Measurements from ENCODE around the gene MKKS. TPM values are rescaled to one million over a fixed set of nuclear protein-coding genes. Genes with fewer than 3 reads are reported as not detected.

The MKKS gene
- total RNA-seq: 1 to 10 TPM; 2.2 to 6.4 TPM

DNA sequence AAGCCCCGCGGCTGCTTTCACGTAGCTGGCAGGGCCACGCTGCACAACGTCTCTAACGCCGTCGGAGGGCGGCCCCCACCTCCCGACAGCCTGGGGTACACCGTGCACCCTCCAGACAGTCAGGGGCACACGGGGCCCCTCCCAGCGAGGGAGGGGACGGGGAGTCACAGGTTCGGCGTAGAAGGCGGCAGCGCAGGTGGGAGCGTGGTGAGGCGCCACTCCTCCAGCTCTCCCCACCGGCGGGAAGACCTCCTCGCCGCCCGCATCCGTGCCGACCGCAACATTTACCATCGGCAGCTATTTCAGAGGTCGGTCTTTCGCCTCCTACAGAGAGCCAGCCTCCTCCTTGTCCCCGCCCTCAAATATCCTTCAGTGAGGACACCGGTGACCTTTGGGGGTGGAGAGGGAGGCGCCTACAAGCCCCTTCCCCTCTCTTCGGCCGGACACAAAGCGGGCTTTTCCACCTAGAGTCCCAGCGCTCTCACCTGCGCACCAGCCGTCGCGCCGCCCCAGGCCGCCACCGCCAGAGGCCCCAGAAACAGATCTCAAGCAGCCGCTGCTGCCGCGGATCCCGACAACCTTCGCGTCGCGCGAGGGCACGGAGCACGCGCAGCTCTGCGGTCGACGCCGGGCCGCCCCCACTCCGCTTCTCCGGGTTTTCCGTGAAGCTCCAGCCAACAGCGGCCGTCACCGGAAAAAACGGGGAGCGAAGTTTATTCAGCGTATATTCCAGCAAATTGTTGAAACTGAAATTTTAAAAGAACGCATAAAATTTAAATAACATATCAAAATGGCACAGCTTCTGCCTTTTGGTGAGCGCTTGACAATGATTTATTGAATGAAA lies at the start of gene MKKS:
Gene MKKS, minus strand, starts transcription at position 600 of the 844 bp plus-strand sequence. CDS start 20,708 bp downstream, outside the sequence.
- Mint-ChIP-seq H3K9me3 (no peaks in the 10 kb centered on the region), H3K36me3 (peaks cover 0 to 18% of the 10 kb centered on the region in 2 donors), H3K27ac (peak within 1 kb of the TSS; percentile 95 to 97)
- ATAC-seq (peak; percentile 73 to 76), DNase-seq (ENCODE audit: low spot score in 2 of 2) (peak; percentile 80 to 81)

DNA sequence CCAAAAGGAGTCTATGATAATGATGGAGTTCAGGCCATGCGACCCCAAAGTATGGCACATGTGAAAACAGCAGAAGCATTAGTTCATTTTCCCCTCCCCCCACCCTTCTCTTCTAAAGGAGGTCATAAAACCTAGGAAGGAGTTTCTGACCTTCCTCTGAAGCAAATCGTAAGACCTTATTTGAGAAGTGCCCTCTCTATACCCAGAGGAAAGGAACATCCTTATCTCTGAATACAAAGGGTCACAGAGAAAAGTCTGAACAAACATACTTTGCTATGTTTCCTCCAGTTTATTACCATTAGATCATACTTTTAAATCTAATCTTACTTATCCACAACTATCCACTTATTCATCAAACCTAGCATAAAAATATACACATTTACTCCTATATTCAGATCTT lies 49.7 kb upstream of the MKKS start:
- ATAC-seq (no peak), DNase-seq (ENCODE audit: low spot score in 2 of 2) (no peak)
- Mint-ChIP-seq H3K36me3 (no peaks in the 10 kb centered on the region), H3K9me3 (no peaks in the 10 kb centered on the region), H3K27ac (no peak overlapping the region)

DNA sequence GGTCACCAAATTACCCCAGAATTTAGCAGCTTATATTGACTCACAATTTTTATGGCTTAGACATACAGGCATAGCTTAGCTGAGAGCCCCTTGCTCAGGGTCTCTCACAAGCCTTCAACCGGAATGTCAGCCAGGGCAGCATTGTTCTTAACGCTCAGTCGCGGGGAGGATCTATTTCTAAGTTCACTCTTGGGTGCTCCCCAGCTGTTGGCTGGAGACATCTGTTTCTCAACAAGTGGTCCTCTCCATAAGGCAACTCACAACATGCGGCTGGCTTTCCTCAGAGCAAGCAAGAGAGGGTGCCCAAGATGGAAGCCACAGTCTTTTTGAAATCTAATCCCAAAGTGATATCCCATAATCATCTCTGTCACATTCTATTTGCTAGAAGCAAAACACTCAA lies 47.7 kb upstream of the MKKS start:
- Mint-ChIP-seq H3K9me3 (no peaks in the 10 kb centered on the region), H3K36me3 (no peaks in the 10 kb centered on the region), H3K27ac (no peak overlapping the region)
- DNase-seq (ENCODE audit: low spot score in 2 of 2) (no peak), ATAC-seq (no peak)

GRCh38 chr20:10478930-10479329 lies 44.9 kb upstream of the MKKS start:
- no peaks in the 10 kb centered on the region for H3K36me3 Mint-ChIP-seq

GRCh38 chr20:10478205-10478604 lies 44.2 kb upstream of the MKKS start:
- H3K36me3 Mint-ChIP-seq: no peaks in the 10 kb centered on the region
- H3K27ac Mint-ChIP-seq: no peak overlapping the region
- peak in 1 of 2 donors; percentile 61 for ATAC-seq
- H3K9me3 Mint-ChIP-seq: no peaks in the 10 kb centered on the region
- no peak for DNase-seq (ENCODE audit: low spot score in 2 of 2)

More at GRCh38 chr20:10478930-10479329, 44.9 kb upstream of the MKKS start:
- DNase-seq (ENCODE audit: low spot score in 2 of 2): no peak
- Mint-ChIP-seq H3K27ac (no peak overlapping the region), H3K9me3 (no peaks in the 10 kb centered on the region)
- ATAC-seq: no peak

- Mint-ChIP-seq H3K27ac (no peak overlapping the region), H3K36me3 (peaks cover 0 to 4% of the 10 kb centered on the region in 2 donors), H3K9me3 (no peaks in the 10 kb centered on the region)
- ATAC-seq: no peak
- DNase-seq (ENCODE audit: low spot score in 2 of 2): no peak
Observed at GRCh38 chr20:10476319-10476724, 42.3 kb upstream of the MKKS start.

GRCh38 chr20:10475225-10475624 lies 41.2 kb upstream of the MKKS start:
- DNase-seq (ENCODE audit: low spot score in 2 of 2): no peak
- H3K27ac Mint-ChIP-seq: no peak overlapping the region
- no peak for ATAC-seq
- no peaks in the 10 kb centered on the region for H3K9me3 Mint-ChIP-seq
- peaks cover 0 to 9% of the 10 kb centered on the region in 2 donors for H3K36me3 Mint-ChIP-seq

GRCh38 chr20:10474606-10475184 lies 40.7 kb upstream of the MKKS start:
- no peak for ATAC-seq
- H3K36me3 Mint-ChIP-seq: peaks cover 0 to 9% of the 10 kb centered on the region in 2 donors

GRCh38 chr20:10472871-10473270 lies 38.8 kb upstream of the MKKS start:
- DNase-seq (ENCODE audit: low spot score in 2 of 2) (no peak), ATAC-seq (no peak)
- Mint-ChIP-seq H3K36me3 (peaks cover 0 to 9% of the 10 kb centered on the region in 2 donors), H3K9me3 (no peaks in the 10 kb centered on the region), H3K27ac (no peak overlapping the region)

More at GRCh38 chr20:10474606-10475184, 40.7 kb upstream of the MKKS start:
- Mint-ChIP-seq H3K9me3 (no peaks in the 10 kb centered on the region), H3K27ac (no peak overlapping the region)
- no peak for DNase-seq (ENCODE audit: low spot score in 2 of 2)

- peaks cover 0 to 9% of the 10 kb centered on the region in 2 donors for H3K36me3 Mint-ChIP-seq
Observed at GRCh38 chr20:10470276-10470675, 36.3 kb upstream of the MKKS start.

GRCh38 chr20:10469599-10469998 lies 35.6 kb upstream of the MKKS start:
- ATAC-seq: peak in 1 of 2 donors; percentile 32
- no peaks in the 10 kb centered on the region for H3K9me3 Mint-ChIP-seq
- peaks cover 0 to 13% of the 10 kb centered on the region in 2 donors for H3K36me3 Mint-ChIP-seq
- no peak for DNase-seq (ENCODE audit: low spot score in 2 of 2)
- no peak overlapping the region for H3K27ac Mint-ChIP-seq

More at GRCh38 chr20:10470276-10470675, 36.3 kb upstream of the MKKS start:
- no peak for DNase-seq (ENCODE audit: low spot score in 2 of 2)
- Mint-ChIP-seq H3K9me3 (no peaks in the 10 kb centered on the region), H3K27ac (no peak overlapping the region)
- ATAC-seq: no peak

- DNase-seq (ENCODE audit: low spot score in 2 of 2) (no peak), ATAC-seq (no peak)
- peaks cover under 1 to 13% of the 10 kb centered on the region in 2 donors for H3K36me3 Mint-ChIP-seq
- H3K9me3 Mint-ChIP-seq: no peaks in the 10 kb centered on the region
- no peak overlapping the region for H3K27ac Mint-ChIP-seq
Observed at GRCh38 chr20:10469056-10469455, 35.0 kb upstream of the MKKS start.

DNA sequence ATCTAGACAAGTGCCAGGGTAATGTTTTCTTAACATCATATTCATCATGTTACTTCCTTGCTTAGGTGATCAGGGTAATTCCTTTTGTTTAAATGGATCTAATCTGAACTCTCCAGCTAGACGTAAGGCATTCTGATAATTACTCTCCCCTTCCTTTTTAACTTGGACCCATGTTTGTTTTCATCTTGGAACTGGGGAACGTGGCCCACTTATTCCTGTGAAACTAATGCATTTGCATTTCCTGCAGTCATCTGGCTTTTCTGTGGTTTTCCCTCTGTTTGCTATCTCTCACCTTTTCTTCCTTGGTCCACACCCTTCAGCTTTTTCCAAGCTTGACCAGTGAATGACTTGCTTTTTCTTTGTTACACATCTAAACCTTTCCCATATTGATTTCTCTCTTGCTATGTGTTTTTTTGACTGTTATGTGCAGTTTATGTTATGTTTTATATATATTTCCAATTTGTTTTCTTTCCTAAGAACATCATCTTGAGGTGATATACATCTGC lies 34.4 kb upstream of the MKKS start:
- DNase-seq (ENCODE audit: low spot score in 2 of 2) (no peak), ATAC-seq (no peak)
- peak overlapping the region in 1 of 2 donors; percentile 18 for H3K27ac Mint-ChIP-seq
- H3K9me3 Mint-ChIP-seq: no peaks in the 10 kb centered on the region
- peaks cover 6 to 18% of the 10 kb centered on the region in 2 donors for H3K36me3 Mint-ChIP-seq

DNA sequence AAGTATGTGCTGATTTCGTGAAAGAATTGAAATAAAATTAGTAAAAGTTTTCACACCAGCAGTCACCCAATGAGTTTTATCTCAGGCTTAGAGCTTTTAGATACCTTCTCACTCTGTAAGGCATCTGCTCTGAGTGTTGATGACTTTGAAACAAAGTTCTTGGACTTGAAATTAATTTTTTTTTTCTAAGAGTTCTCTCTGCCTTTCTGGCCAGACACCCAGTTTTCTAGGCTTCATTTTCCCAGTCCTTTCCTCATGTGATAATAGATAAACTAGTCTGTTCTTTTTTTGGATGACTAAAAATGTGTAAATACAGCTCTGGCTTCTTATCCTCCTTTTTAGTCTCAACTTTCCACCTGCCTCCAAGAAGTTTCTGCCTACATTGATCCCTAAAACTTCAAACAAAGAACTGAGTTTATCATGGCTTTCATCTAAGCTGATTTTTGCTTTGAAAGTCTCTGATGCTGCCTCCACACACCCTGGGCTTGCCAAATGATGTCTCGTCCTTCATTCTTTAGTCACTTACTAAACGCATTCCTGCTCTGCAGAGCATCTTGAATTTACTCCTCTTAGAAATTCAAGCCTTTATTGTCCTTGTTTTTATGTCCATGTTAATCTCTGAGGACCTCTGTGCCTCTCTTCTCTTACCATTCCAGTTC lies 33.8 kb upstream of the MKKS start:
- Mint-ChIP-seq H3K9me3 (no peaks in the 10 kb centered on the region), H3K27ac (peak overlapping the region in 1 of 2 donors; percentile 18), H3K36me3 (peaks cover 12 to 24% of the 10 kb centered on the region in 2 donors)
- ATAC-seq: no peak
- DNase-seq (ENCODE audit: low spot score in 2 of 2): no peak

DNA sequence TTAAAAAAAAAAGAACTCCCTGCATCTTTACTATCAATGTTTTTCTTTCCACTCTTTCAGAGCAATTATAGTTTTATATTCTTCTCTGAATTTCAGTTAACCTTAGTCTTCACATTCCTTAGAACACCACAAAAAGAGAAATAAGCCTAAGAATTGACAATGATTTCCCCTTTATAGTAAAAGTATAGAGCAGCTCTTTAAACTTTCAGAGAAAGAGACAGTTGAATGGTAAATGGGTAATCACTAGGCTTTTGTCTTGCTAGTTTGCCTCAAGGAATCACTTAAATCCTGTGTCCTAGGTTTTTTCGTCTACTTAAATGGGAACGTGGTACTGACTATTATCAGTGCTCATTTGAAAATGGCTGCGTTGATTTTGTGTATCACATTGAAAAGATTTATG lies 32.8 kb upstream of the MKKS start:
- DNase-seq (ENCODE audit: low spot score in 2 of 2) (no peak), ATAC-seq (no peak)
- H3K27ac Mint-ChIP-seq: no peak overlapping the region
- H3K36me3 Mint-ChIP-seq: peaks cover 21 to 28% of the 10 kb centered on the region in 2 donors
- H3K9me3 Mint-ChIP-seq: no peaks in the 10 kb centered on the region

GRCh38 chr20:10466325-10466724 lies 32.3 kb upstream of the MKKS start:
- Mint-ChIP-seq H3K27ac (no peak overlapping the region), H3K36me3 (peaks cover 23 to 27% of the 10 kb centered on the region in 2 donors), H3K9me3 (no peaks in the 10 kb centered on the region)
- no peak for DNase-seq (ENCODE audit: low spot score in 2 of 2)
- no peak for ATAC-seq

GRCh38 chr20:10465135-10465534 lies 31.1 kb upstream of the MKKS start:
- ATAC-seq (no peak), DNase-seq (ENCODE audit: low spot score in 2 of 2) (no peak)
- Mint-ChIP-seq H3K9me3 (no peaks in the 10 kb centered on the region), H3K27ac (no peak overlapping the region), H3K36me3 (peaks cover 28 to 36% of the 10 kb centered on the region in 2 donors)
